Thymus (tissue), 11 donors: ENCODE data around the gene FARP2. TPM values are rescaled to one million over a fixed set of nuclear protein-coding genes. Genes with fewer than 3 reads are reported as not detected.
"Not testable (repeated sequence)": the region's sequence is repeated elsewhere in the genome, so short reads cannot be mapped to it uniquely, and the experiment has no call there.

Experiments used
- DNase-seq, 9 donors: peaks; one replicate each; pipeline ENCODE4 v3.0.0-alpha.2; 2013; ENCODE audit warnings: low spot score in 9 of 9, low read depth in 6 of 9, missing footprints in 1 of 9
- H3K27ac ChIP-seq, 2 donors: one replicate each; pipeline ENCODE4 v1.5.1; 2013; ENCODE audit warnings: control low read depth in 1 of 2, low read depth in 1 of 2, low read length in 1 of 2, mild to moderate bottlenecking in 1 of 2, moderate library complexity in 1 of 2
- H3K27me3 ChIP-seq, 2 donors: one replicate each; pipeline ENCODE4 v1.5.1; 2013; ENCODE audit warnings: low read length in 1 of 2; ENCODE audit not compliant: control insufficient read depth in 2 of 2, insufficient read depth in 1 of 2
- H3K36me3 ChIP-seq, 2 donors: one replicate each; pipeline ENCODE4 v1.5.1; 2013; ENCODE audit warnings: low read length in 1 of 2, mild to moderate bottlenecking in 1 of 2, moderate library complexity in 1 of 2; ENCODE audit not compliant: control insufficient read depth in 2 of 2, insufficient read depth in 2 of 2
- H3K4me1 ChIP-seq, 2 donors: one replicate each; pipeline ENCODE4 v1.5.1; 2013; ENCODE audit warnings: low read length in 2 of 2; ENCODE audit not compliant: control insufficient read depth in 2 of 2, insufficient read depth in 2 of 2
- H3K4me3 ChIP-seq, 2 donors: one replicate each; pipeline ENCODE4 v1.5.1; 2013; ENCODE audit warnings: low read length in 2 of 2, control low read depth in 1 of 2, mild to moderate bottlenecking in 1 of 2
- H3K9me3 ChIP-seq, 2 donors: one replicate each; pipeline ENCODE4 v1.5.1; 2013; ENCODE audit warnings: low read length in 1 of 2, mild to moderate bottlenecking in 1 of 2; ENCODE audit not compliant: control insufficient read depth in 2 of 2, insufficient read depth in 1 of 2
- WGBS: extraction: QIAGEN DNeasy Blood & Tissue Kit; methylation state at CpG from one replicate; pipeline ENCODE4 v1.1.7; 2013; 5-methylcytosine and 5-hydroxymethylcytosine counted together
- polyA plus RNA-seq: library from polyadenylated mRNA; stranded (reverse); fragments of 200-250 nt; gene quantifications from one replicate; pipeline ENCODE4 v1.2.3, GENCODE V29; 2013
- total RNA-seq: library from RNA; stranded (reverse); fragments of 120-200 nt; gene quantifications from one replicate; pipeline ENCODE4 v1.2.4, GENCODE V29; 2013
- donor health status: healthy.

Gene FARP2
- total and polyA plus RNA-seq, 2 donors: 16.1 to 18.2 TPM

GRCh38 chr2:241373446-241373845 lies 17.4 kb downstream of the FARP2 start:
- H3K27ac ChIP-seq: no peak overlapping the region
- no peaks in the 10 kb centered on the region for H3K4me1 ChIP-seq

DNA sequence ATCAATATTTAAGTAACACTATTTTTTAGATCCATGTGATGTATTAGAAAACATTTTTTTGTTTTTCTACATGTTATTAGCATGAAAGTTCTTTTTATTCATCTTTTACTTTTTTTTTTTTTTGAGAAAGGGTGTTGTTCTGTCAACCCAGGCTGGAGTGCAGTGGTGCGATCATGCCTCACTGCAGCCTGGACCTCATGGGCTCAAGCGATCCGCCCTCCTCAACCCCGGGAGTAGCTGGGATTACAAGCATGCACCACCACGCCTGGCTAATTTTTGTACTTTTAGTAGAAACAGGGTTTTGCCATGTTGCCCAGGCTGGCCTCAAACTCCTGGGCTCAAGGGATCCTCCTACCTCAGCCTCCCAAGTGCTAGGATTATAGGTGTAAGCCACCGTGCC lies 17.8 kb downstream of the FARP2 start:
- H3K27me3 ChIP-seq, DNase-seq, H3K36me3 ChIP-seq, H3K27ac ChIP-seq, H3K9me3 ChIP-seq, H3K4me1 ChIP-seq, H3K4me3 ChIP-seq: not testable (repeated sequence)
- WGBS: 95% methylated on average over 6 of the region's 6 CpGs

More at GRCh38 chr2:241373446-241373845, 17.4 kb downstream of the FARP2 start:
- Histone ChIP-seq H3K27me3 (no peaks in the 10 kb centered on the region), H3K36me3 (peaks cover 0 to 3% of the 10 kb centered on the region in 2 donors), H3K9me3 (no peaks in the 10 kb centered on the region), H3K4me3 (no peak overlapping the region)
- DNase-seq: no peak
- 95% methylated on average over 3 of the region's 3 CpGs for WGBS

GRCh38 chr2:241375300-241375699 lies 19.2 kb downstream of the FARP2 start:
- no peak overlapping the region for H3K27ac ChIP-seq
- WGBS: 98% methylated on average over 1 of the region's 1 CpG
- H3K4me1 ChIP-seq: no peaks in the 10 kb centered on the region

DNA sequence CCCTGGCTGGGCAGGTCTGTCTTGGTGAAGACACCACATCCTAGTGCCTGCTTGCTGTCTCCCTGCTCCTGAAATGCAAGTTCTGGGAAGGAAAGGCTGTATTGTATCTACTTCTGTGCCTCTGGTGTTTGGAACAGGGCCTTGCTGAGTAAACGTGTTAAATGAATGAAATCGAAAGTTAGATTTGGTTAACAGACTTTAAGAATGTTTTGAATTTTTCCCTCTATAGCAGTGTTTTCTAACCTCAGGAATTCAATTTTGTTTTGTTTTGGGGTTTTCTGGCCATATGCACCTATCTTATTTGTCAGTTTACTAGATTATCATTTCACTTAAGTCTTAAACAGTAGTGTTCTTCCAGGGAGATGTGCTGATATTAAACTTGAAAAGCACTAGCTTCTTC lies 20.7 kb downstream of the FARP2 start:
- Histone ChIP-seq H3K9me3 (no peaks in the 10 kb centered on the region), H3K27me3 (no peaks in the 10 kb centered on the region), H3K27ac (no peak overlapping the region), H3K36me3 (peaks cover 0 to 3% of the 10 kb centered on the region in 2 donors), H3K4me1 (no peaks in the 10 kb centered on the region), H3K4me3 (no peak overlapping the region)
- WGBS: 95% methylated on average over 2 of the region's 2 CpGs
- no peak for DNase-seq

More at GRCh38 chr2:241375300-241375699, 19.2 kb downstream of the FARP2 start:
- H3K4me3 ChIP-seq: no peak overlapping the region
- H3K36me3 ChIP-seq: peaks cover 0 to 3% of the 10 kb centered on the region in 2 donors
- no peaks in the 10 kb centered on the region for H3K27me3 ChIP-seq
- H3K9me3 ChIP-seq: no peaks in the 10 kb centered on the region
- no peak for DNase-seq

GRCh38 chr2:241378816-241379215 lies 22.7 kb downstream of the FARP2 start:
- Histone ChIP-seq H3K4me1 (no peaks in the 10 kb centered on the region), H3K27ac (no peak overlapping the region), H3K36me3 (peaks cover 0 to 6% of the 10 kb centered on the region in 2 donors), H3K27me3 (no peaks in the 10 kb centered on the region), H3K9me3 (no peaks in the 10 kb centered on the region), H3K4me3 (no peak overlapping the region)
- WGBS: 91% methylated on average over 2 of the region's 2 CpGs
- DNase-seq: no peak

DNA sequence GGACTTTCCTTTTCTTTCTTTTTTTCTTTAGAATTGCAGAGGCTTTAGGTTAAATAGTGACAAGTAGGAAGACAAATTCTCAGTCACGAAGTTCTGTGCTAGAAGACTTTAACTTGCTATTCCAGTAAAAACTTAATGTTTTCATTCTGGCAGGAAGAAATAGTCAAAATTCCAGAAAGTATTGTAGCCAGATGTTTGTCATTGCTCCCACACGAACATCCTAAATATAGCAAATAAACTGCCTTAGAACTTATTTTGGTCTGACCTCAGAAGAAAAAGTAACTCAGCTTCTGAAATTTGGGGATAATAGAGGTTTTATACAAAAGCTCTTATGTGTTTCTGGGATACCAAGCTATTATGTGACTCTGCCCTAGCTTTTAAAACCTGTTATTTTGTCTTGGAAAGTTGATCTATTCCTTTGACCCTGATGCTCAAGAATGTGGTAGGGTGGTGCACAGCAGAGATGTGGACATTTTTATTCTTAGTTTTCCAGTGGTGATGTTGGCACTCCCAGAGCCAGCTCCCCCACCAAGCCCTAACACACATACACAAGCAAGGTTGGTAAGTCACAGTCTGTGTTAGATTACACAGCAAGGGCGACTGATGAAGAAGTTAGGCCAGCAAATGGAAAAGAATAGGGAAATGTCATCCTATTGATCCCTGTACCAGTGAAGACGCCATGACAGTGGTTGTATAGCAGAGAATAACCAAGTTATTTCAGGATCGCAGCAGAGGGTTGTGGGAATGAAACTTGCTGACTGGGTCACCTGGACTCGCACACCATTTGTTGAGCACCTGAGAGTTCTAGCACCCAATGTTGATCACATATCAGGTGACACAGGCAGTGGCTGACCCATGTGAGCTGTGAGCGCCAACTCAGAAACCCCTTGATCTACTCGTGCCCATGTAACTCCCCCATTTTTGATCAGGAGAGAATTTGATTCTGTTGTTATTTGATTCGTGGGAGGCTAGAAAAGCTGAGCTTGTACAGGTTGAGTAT lies 23.7 kb downstream of the FARP2 start:
- Histone ChIP-seq H3K4me3 (no peak overlapping the region), H3K27ac (no peak overlapping the region), H3K4me1 (no peaks in the 10 kb centered on the region), H3K36me3 (peaks cover 0 to 6% of the 10 kb centered on the region in 2 donors), H3K27me3 (no peaks in the 10 kb centered on the region), H3K9me3 (no peaks in the 10 kb centered on the region)
- 95% methylated on average over 9 of the region's 9 CpGs for WGBS
- DNase-seq: no peak

- H3K4me1 ChIP-seq: no peaks in the 10 kb centered on the region
- WGBS: 53% methylated on average over 4 of the region's 4 CpGs
- no peaks in the 10 kb centered on the region for H3K9me3 ChIP-seq
- DNase-seq: no peak
- H3K27ac ChIP-seq: no peak overlapping the region
- peaks cover 0 to 3% of the 10 kb centered on the region in 2 donors for H3K36me3 ChIP-seq
- no peaks in the 10 kb centered on the region for H3K27me3 ChIP-seq
- H3K4me3 ChIP-seq: no peak overlapping the region
Observed at GRCh38 chr2:241381872-241382271, 25.8 kb downstream of the FARP2 start.

GRCh38 chr2:241385450-241385849 lies 29.4 kb downstream of the FARP2 start:
- WGBS: 97% methylated on average over 7 of the region's 7 CpGs

DNA sequence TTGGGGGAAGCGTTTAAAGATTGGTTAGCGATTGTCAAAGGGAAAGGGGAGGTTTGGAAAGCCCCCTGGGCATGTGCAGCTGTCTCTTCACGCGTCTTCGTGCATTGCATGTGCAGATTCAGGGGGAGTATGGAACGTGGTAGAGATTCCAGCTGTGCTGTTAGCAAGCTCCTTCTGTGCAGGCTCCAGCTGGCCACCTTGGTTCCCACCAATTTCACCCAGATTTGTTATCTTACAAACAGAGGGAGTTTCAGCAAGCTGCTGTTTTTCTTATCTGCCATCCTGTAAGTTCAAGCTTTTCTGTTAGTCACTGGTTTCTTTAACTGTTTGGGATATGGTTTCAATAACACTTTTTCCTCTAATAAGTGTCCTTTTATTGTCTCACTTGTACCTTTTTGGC lies 30.4 kb downstream of the FARP2 start:
- H3K36me3 ChIP-seq: peaks cover 0 to 3% of the 10 kb centered on the region in 2 donors
- no peak overlapping the region for H3K27ac ChIP-seq
- 97% methylated on average over 6 of the region's 6 CpGs for WGBS
- H3K4me1 ChIP-seq: peaks cover 0 to 6% of the 10 kb centered on the region in 2 donors
- DNase-seq: no peak
- no peak overlapping the region for H3K4me3 ChIP-seq
- H3K9me3 ChIP-seq: no peaks in the 10 kb centered on the region
- H3K27me3 ChIP-seq: no peaks in the 10 kb centered on the region

More at GRCh38 chr2:241385450-241385849, 29.4 kb downstream of the FARP2 start:
- not testable (repeated sequence) for H3K4me3 ChIP-seq, H3K9me3 ChIP-seq, H3K27me3 ChIP-seq, DNase-seq, H3K36me3 ChIP-seq, H3K27ac ChIP-seq, H3K4me1 ChIP-seq
